SK-N-MC (cell line): ENCODE data around the gene SRP14.

Source experiments
- EZH2 ChIP-seq: fragments of 200-600 bp; sonication (generic); IDR thresholded peaks from one replicate; pipeline ENCODE4 v1.6.1; 2017; ENCODE audit warnings: antibody characterized with exemption
- POLR2AphosphoS5 ChIP-seq: IDR thresholded peaks from 2 replicates; pipeline ENCODE4 v1.6.1; 2012; ENCODE audit warnings: mild to moderate bottlenecking, low read depth, low read length, borderline replicate concordance

DNA sequence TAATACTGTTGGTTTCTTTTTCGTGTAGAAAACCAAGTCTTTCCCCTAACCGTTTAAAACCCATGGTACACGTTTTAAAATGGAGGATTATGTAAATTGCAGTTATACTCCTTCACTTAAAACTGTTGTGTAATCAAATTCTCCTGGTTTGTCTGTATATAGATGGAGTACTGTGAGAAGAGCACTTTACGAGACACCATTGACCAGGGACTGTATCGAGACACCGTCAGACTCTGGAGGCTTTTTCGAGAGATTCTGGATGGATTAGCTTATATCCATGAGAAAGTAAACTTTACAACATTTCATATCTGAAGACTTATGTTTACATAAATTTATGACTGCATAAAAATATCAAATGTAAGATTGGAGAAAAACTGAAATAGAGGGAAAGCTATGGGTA, 51.2 kb downstream of the SRP14 start:
- no peak for TF ChIP-seq EZH2
- no peak for TF ChIP-seq POLR2AphosphoS5
